Retinal pigment epithelial cell (primary cell): ENCODE data around the gene PCGF6.
A peak's percentile ranks its signal among the peaks of the same experiment; 100 is the strongest.

Source experiments
- DNase-seq: peaks from one replicate; pipeline ENCODE4 v3.0.0-alpha.2; 2010; ENCODE audit warnings: low read depth
- H3K4me3 ChIP-seq: 2 replicates; pipeline ENCODE4 v1.5.1; 2011; ENCODE audit warnings: mild to moderate bottlenecking, low read length, control low read depth, moderate library complexity
- TF ChIP-seq, protein P1 (sequence below): conservative IDR thresholded peaks from 2 replicates; pipeline ENCODE4 v1.5.1; 2011; ENCODE audit warnings: low read depth, low read length, control low read depth, inconsistent platforms

PCGF6 gene, protein sequence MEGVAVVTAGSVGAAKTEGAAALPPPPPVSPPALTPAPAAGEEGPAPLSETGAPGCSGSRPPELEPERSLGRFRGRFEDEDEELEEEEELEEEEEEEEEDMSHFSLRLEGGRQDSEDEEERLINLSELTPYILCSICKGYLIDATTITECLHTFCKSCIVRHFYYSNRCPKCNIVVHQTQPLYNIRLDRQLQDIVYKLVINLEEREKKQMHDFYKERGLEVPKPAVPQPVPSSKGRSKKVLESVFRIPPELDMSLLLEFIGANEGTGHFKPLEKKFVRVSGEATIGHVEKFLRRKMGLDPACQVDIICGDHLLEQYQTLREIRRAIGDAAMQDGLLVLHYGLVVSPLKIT

DNA sequence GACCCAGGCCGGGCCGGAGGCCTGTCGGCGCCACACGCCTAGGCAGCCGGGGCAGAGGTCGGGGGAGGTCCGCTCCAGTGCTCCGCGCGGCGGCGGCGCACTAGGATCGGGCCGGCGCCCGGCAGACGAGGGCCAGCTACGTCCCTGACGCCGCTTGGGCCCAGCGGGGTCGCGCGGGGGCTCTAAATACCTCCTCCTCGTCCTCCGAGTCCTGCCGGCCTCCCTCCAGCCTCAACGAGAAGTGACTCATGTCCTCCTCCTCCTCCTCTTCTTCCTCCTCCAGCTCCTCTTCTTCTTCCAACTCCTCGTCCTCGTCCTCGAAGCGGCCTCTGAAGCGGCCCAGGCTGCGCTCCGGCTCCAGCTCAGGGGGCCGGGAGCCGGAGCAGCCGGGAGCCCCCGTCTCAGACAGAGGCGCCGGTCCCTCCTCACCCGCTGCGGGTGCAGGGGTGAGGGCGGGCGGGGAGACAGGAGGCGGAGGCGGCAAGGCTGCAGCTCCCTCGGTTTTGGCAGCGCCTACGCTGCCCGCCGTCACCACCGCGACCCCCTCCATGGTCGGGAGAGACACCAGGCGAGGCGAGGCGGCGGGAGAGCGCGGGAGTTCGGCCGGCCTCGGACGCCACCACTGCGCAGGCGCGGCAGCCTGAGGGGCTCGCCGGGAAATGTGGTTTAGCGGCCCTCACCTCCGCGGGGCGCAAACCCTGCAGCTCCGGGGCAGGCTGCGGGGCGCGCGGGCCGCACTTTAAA is at the start of gene PCGF6:
TSS of gene PCGF6 (minus strand) at position 624 of the 744 bp plus-strand sequence. CDS start at position 550, 74 bp downstream.
- H3K4me3 ChIP-seq, result peak within 1 kb of the TSS; percentile 70
- TF ChIP-seq, protein P1, sequence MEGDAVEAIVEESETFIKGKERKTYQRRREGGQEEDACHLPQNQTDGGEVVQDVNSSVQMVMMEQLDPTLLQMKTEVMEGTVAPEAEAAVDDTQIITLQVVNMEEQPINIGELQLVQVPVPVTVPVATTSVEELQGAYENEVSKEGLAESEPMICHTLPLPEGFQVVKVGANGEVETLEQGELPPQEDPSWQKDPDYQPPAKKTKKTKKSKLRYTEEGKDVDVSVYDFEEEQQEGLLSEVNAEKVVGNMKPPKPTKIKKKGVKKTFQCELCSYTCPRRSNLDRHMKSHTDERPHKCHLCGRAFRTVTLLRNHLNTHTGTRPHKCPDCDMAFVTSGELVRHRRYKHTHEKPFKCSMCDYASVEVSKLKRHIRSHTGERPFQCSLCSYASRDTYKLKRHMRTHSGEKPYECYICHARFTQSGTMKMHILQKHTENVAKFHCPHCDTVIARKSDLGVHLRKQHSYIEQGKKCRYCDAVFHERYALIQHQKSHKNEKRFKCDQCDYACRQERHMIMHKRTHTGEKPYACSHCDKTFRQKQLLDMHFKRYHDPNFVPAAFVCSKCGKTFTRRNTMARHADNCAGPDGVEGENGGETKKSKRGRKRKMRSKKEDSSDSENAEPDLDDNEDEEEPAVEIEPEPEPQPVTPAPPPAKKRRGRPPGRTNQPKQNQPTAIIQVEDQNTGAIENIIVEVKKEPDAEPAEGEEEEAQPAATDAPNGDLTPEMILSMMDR, result no peak
- DNase-seq, result no peak

DNA sequence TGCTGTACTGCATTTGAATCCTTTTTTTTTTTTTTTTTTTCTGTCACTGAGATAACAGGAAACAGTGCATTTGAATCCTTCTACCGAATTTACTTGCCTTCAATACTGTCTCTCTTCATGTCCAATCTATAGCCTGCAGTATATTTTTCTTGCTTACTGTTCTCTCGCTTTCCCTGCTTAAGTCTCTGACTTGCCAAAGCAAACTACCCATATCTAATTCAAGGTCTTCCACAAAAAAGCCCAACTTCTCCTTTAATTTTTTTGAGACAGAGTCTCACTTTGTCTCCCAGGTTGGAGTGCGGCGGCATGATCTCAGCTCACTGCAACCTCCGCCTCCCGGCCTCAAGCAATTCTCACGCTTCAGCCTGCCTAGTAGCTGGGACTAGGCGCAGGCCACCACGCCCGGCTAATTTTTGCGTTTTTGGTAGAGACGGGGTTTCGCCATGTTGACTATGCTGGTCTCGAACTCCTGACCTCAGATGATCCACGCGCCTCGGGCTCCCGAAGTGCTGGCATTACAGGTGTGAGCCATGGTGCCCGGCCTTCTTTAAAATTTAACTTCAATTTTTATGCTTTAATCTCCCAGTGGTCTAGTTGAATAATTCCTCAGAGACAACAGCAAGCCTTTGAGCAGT is 46.4 kb upstream of the PCGF6 start:
- DNase-seq, result no peak
- H3K4me3 ChIP-seq, result peak overlapping the region; percentile 99
- TF ChIP-seq, protein P1, result no peak

DNA sequence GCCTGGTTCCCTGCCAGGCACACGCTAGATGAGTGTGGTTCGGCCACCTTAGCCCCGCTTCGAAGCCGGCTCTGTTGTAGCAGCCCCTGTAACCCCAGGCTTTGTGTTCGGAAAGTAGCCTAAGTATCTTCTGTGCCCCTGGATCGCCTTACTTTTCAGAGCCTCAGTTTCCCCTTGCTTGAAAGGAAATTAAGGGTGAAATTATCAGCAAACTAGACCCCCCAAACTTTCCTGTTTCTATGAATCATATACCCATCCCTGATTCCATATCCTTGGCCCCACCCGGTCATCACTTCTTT is 45.8 kb upstream of the PCGF6 start:
- peak overlapping the region; percentile 99 for H3K4me3 ChIP-seq
- TF ChIP-seq, protein P1, result no peak
- no peak for DNase-seq

DNA sequence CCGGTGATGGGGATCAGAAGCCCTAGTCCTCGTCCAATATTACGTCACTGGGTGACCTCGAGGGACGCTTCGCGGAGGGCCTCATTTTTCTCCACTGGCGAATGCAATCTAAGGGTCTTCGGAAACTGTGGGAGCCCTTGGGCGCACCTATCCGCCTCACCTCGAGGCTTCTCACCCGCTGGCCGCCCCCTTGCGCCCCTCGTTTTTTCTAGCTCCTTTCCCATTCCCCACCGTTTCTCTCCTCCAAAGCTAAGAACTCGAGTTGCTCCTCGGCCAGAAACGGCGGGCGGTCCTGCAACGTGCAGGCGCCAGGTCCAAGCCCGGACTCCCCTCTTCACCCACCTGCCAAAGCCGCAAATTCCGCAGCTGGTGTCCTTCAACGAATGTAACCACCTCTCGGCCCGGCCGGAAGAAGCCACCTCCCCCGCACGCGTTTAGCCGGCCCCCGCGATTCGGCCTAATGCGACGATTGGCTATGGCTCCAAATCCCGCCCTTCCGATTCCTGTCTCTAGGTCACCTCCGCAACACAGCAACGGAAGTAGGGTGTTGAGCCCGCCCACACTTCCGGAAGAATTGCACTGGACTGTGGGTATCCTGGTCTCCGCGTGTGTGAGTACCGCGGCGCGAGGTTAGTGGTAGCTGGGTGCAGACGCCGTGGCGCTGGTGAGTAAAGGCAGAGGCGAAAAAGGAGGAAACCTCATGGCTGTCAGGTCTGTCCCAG is 45.3 kb upstream of the PCGF6 start, which contains the start of the genes ATP5MK and PDCD11:
TSS of gene ATP5MK (minus strand) at position 409 of the 722 bp plus-strand sequence. CDS start 4,018 bp downstream, outside the sequence.
TSS of gene PDCD11 (plus strand) at position 560 of the 722 bp plus-strand sequence. CDS start 1,801 bp downstream, outside the sequence.
- DNase-seq, result peak; percentile 93
- TF ChIP-seq, protein P1, result peak; percentile 32

DNA sequence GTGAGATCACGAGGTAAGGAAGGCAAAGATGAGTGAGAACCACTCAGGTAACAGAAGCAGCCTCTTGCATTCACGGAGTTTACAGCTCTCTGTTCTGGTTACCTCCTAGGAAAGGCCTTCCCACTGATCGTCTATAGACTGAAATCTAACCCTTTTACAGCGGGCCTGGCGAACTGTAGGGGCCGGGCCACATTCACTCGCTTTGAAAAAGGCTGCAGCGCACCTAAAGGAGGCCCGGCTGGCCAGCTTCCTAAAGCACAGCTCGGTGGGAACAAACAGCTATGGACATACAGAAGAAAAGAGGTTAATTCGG is 44.8 kb upstream of the PCGF6 start:
- peak overlapping the region; percentile 99 for H3K4me3 ChIP-seq
- DNase-seq, result peak; percentile 2
- TF ChIP-seq, protein P1, result no peak

More for the DNA sequence above, 45.3 kb upstream of the PCGF6 start, which contains the start of the genes ATP5MK and PDCD11:
- H3K4me3 ChIP-seq, result peak within 1 kb of the TSS; percentile 99

DNA sequence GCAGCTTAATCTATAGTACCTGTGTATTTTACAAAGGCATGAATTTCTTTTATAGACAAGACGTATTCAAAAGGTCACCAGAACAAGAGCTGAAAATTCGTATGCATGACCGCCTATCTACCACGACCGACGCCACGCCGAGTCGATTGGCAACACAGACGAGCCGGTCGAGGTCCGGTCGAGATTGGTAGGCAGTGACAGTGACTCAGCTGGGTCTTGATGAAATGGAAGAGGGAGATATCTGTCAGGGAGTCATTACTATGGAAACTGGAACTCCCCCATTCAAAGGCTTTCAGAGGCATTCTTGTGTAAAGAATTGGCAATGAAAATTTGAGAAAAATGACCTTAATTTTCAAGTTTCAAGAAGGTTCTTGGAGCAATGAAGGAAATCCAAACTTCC is 43.2 kb upstream of the PCGF6 start:
- TF ChIP-seq, protein P1, result no peak
- H3K4me3 ChIP-seq, result no peak overlapping the region
- DNase-seq, result no peak
